Neural progenitor cell (in vitro differentiated cells): ENCODE results near the gene TMEM35B.

Source experiments
- EZH2phosphoT487 ChIP-seq: fragments of 200-600 bp; sonication (generic); IDR thresholded peaks from 2 replicates; pipeline ENCODE4 v1.6.1; 2017; ENCODE audit warnings: antibody characterized with exemption
- TF ChIP-seq, protein P1 (sequence below): fragments of 200-600 bp; sonication (generic); IDR thresholded peaks from 2 replicates; pipeline ENCODE4 v1.5.1; 2017; ENCODE audit warnings: antibody characterized with exemption, mild to moderate bottlenecking

DNA sequence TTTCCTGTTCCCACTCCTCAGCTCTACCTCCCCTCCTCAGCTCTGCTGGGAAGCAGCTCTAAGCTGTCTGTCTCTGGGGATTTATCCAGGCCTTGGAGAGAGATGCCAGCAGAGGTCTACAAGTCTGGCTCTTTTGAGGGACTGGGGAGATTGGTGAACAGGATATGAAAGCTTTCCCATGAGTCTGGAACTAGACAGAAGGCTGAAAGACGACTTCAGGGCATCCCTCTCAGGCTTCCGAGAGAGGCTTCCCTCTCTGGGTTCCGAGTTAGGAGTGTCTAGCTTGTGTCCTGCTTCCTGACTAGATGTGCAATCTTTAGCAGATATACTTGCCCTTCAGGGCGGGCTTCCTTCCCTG lies 733 bp downstream of the TMEM35B start:
- TF ChIP-seq EZH2phosphoT487 = no peak
- TF ChIP-seq, protein P1, sequence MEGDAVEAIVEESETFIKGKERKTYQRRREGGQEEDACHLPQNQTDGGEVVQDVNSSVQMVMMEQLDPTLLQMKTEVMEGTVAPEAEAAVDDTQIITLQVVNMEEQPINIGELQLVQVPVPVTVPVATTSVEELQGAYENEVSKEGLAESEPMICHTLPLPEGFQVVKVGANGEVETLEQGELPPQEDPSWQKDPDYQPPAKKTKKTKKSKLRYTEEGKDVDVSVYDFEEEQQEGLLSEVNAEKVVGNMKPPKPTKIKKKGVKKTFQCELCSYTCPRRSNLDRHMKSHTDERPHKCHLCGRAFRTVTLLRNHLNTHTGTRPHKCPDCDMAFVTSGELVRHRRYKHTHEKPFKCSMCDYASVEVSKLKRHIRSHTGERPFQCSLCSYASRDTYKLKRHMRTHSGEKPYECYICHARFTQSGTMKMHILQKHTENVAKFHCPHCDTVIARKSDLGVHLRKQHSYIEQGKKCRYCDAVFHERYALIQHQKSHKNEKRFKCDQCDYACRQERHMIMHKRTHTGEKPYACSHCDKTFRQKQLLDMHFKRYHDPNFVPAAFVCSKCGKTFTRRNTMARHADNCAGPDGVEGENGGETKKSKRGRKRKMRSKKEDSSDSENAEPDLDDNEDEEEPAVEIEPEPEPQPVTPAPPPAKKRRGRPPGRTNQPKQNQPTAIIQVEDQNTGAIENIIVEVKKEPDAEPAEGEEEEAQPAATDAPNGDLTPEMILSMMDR = no peak
